GM18909 (cell line): ENCODE data around the gene INHBC.
"Not testable (repeated sequence)": the region's sequence is repeated elsewhere in the genome, so short reads cannot be mapped to it uniquely, and the experiment has no call there.

Experiments
- ATAC-seq: cut with Tn5 transposase; IDR thresholded peaks from one replicate; pipeline ENCODE4 v1.9.1; 2021; ENCODE audit warnings: mild to moderate bottlenecking; ENCODE audit not compliant: unreplicated experiment, poor library complexity

INHBC gene

GRCh38 chr12:57477710-57478681, 43.4 kb downstream of the INHBC start:
- ATAC-seq = peak; percentile 49

GRCh38 chr12:57479043-57479375, 44.4 kb downstream of the INHBC start:
- no peak for ATAC-seq

GRCh38 chr12:57479376-57480115, 45.0 kb downstream of the INHBC start, which contains the start of gene ARHGAP9:
TSS of gene ARHGAP9 (minus strand) at chr12:57479866. CDS start at chr12:57479406, 460 bp downstream.
- peak; percentile 37 for ATAC-seq

GRCh38 chr12:57481671-57482070, 47.1 kb downstream of the INHBC start:
- no peak for ATAC-seq

- ATAC-seq = no peak
Observed at GRCh38 chr12:57483466-57483865, 48.9 kb downstream of the INHBC start.

- ATAC-seq = no peak
Observed at GRCh38 chr12:57485695-57486094, 51.1 kb downstream of the INHBC start.

GRCh38 chr12:57487055-57487596, 52.5 kb downstream of the INHBC start:
- ATAC-seq = no peak

- ATAC-seq = peak; percentile 97
Observed at GRCh38 chr12:57487597-57488401, 53.2 kb downstream of the INHBC start, which contains the start of gene MARS1. TSS of gene MARS1 (plus strand) at chr12:57488068. CDS start at chr12:57488091, 23 bp downstream.

GRCh38 chr12:57488402-57489156, 54.0 kb downstream of the INHBC start:
- ATAC-seq = no peak

- no peak for ATAC-seq
Observed at GRCh38 chr12:57489157-57489641, 54.6 kb downstream of the INHBC start.

GRCh38 chr12:57490126-57490525, 55.5 kb downstream of the INHBC start:
- no peak for ATAC-seq

- no peak for ATAC-seq
Observed at GRCh38 chr12:57491393-57492280, 57.1 kb downstream of the INHBC start.

- not testable (repeated sequence) for ATAC-seq
Observed at GRCh38 chr12:57495051-57495701, 60.6 kb downstream of the INHBC start.

- no peak for ATAC-seq
Observed at GRCh38 chr12:57496822-57497221, 62.2 kb downstream of the INHBC start.

GRCh38 chr12:57497223-57498131, 62.9 kb downstream of the INHBC start:
- no peak for ATAC-seq

GRCh38 chr12:57498132-57498502, 63.5 kb downstream of the INHBC start:
- no peak for ATAC-seq

GRCh38 chr12:57498571-57498970, 64.0 kb downstream of the INHBC start:
- ATAC-seq = no peak
